HepG2 (cell line): ENCODE results near the gene GADL1. TPM values are rescaled to one million over a fixed set of nuclear protein-coding genes. Genes with fewer than 3 reads are reported as not detected.

ENCODE experiments used
- ATAC-seq: fragments of 200-7000 bp; cut with Tn5 transposase; 3 replicates; pipeline ENCODE4 v1.9.1; 2020; ENCODE audit warnings: mild to moderate bottlenecking, moderate library complexity
- BruUV-seq: library from RNA; stranded (reverse); fragments of 400-500 nt; replicated peaks from 2 replicates; lab custom pipeline; 2021; lab: Mats Ljungman, UMichigan
- CTCF ChIA-PET: fragments of 300-600 bp; formaldehyde crosslinking; extraction: SDS; loops from one replicate; lab custom pipeline; 2021; ENCODE audit warnings: low total read pairs, inconsistent platforms, low intra/inter-chr PET ratio; lab: Yijun Ruan, JAX
- POLR2A ChIA-PET: fragments of 350-600 bp; sonication (Branson Sonifier 250); formaldehyde crosslinking; loops from one replicate; lab custom pipeline; 2020; ENCODE audit warnings: antibody characterized with exemption, inconsistent platforms; lab: Yijun Ruan, JAX
- DNase-seq: peaks from one replicate; pipeline ENCODE4 v3.0.0-alpha.2; 2015; ENCODE audit warnings: low spot score
- FAIRE-seq: peaks from 3 replicates; lab custom pipeline; 2011; peaks lifted over from hg19 to GRCh38; lab: Jason Lieb, UNC
- H2AFZ ChIP-seq: one replicate; pipeline ENCODE4 v1.6.1; 2011; ENCODE audit warnings: low read length, inconsistent platforms
- H3K27ac ChIP-seq: fragments of 300-600 bp; 3 replicates; pipeline ENCODE4 v1.8.0; 2011; ENCODE audit warnings: mixed run types, mild to moderate bottlenecking, mixed read lengths, low read length, inconsistent platforms; ENCODE audit not compliant: insufficient read depth; ENCODE audit errors: extremely low read length
- H3K27me3 ChIP-seq, 2 experiments: fragments of 200-600 bp in 1 of 2; 2 replicates in 1 of 2; 3 replicates in 1 of 2; pipeline versions ENCODE4 v1.6.0 to v1.8.0; 2011; ENCODE audit warnings: low read length in 2 of 2, mild to moderate bottlenecking in 2 of 2, moderate library complexity in 2 of 2, inconsistent platforms in 1 of 2; ENCODE audit not compliant: insufficient read depth in 2 of 2, control insufficient read depth in 1 of 2
- H3K36me3 ChIP-seq, 2 experiments: fragments of 200-600 bp in 1 of 2; replicated peaks in 1 of 2; 2 replicates in 1 of 2; 3 replicates in 1 of 2; pipeline versions ENCODE4 v1.5.1 to v1.8.0; 2011; ENCODE audit warnings: low read length in 2 of 2, inconsistent platforms in 1 of 2; ENCODE audit not compliant: insufficient read depth in 2 of 2, control insufficient read depth in 1 of 2
- H3K4me1 ChIP-seq: 2 replicates; pipeline ENCODE4 v1.5.1; 2012; ENCODE audit warnings: low read length, inconsistent platforms; ENCODE audit not compliant: insufficient read depth
- H3K4me2 ChIP-seq: 2 replicates; pipeline ENCODE4 v1.6.0; 2011; ENCODE audit warnings: low read depth, low read length, inconsistent platforms
- H3K4me3 ChIP-seq, 3 experiments: fragments of 200-600 bp in 1 of 3; sonication (generic), shearing (Covaris generic) in 1 of 3; replicated peaks in 1 of 3; 2 replicates each; pipeline ENCODE4 v1.5.1; 2011 to 2016; ENCODE audit warnings: low read length in 3 of 3, inconsistent platforms in 2 of 3, low read depth in 2 of 3, mild to moderate bottlenecking in 2 of 3, control low read depth in 1 of 3, mixed read lengths in 1 of 3; ENCODE audit not compliant: insufficient read depth in 1 of 3
- H3K79me2 ChIP-seq: one replicate; pipeline ENCODE4 v1.6.1; 2011; ENCODE audit warnings: low read length, inconsistent platforms; ENCODE audit not compliant: insufficient read depth
- H3K9ac ChIP-seq: 2 replicates; pipeline ENCODE4 v1.6.0; 2011; ENCODE audit warnings: mild to moderate bottlenecking, low read depth, low read length, inconsistent platforms; ENCODE audit not compliant: insufficient read depth
- H3K9me3 ChIP-seq: 2 replicates; pipeline ENCODE4 v1.5.1; 2012; ENCODE audit warnings: mild to moderate bottlenecking, low read length
- H4K20me1 ChIP-seq: 2 replicates; pipeline ENCODE4 v1.6.0; 2011; ENCODE audit warnings: inconsistent platforms, mild to moderate bottlenecking, low read length, moderate library complexity; ENCODE audit not compliant: insufficient read depth
- KMT2B ChIP-seq: IDR thresholded peaks from 2 replicates; pipeline ENCODE4 v1.6.1; 2016; ENCODE audit warnings: missing genetic modification reagents, missing compliant biosample characterization
- NFKB2 ChIP-seq: sonication (generic); formaldehyde crosslinking; IDR thresholded peaks from 2 replicates; pipeline ENCODE4 v1.4.0; 2020; ENCODE audit warnings: missing genetic modification reagents, borderline replicate concordance
- PLRG1 ChIP-seq: fragments of 450-650 bp; conservative IDR thresholded peaks from 2 replicates; pipeline ENCODE4 v1.6.1; 2016
- TSC22D2 ChIP-seq: sonication (generic); formaldehyde crosslinking; IDR thresholded peaks from 2 replicates; pipeline ENCODE4 v1.5.1; 2020; ENCODE audit warnings: missing genetic modification reagents, mild to moderate bottlenecking, borderline replicate concordance
- WIZ ChIP-seq: sonication (generic); formaldehyde crosslinking; IDR thresholded peaks from 2 replicates; pipeline ENCODE4 v1.5.1; 2020; ENCODE audit warnings: mild to moderate bottlenecking, missing genetic modification reagents
- ZNF598 ChIP-seq: sonication (generic); formaldehyde crosslinking; IDR thresholded peaks from 2 replicates; pipeline ENCODE4 v1.5.1; 2020; ENCODE audit warnings: mild to moderate bottlenecking, missing genetic modification reagents, borderline replicate concordance
- ZNF670 ChIP-seq: sonication (generic); formaldehyde crosslinking; IDR thresholded peaks from 2 replicates; pipeline ENCODE4 v1.8.0; 2022; ENCODE audit warnings: mild to moderate bottlenecking, missing genetic modification reagents, borderline replicate concordance
- ZNF749 ChIP-seq: sonication (generic); formaldehyde crosslinking; IDR thresholded peaks from 2 replicates; pipeline ENCODE4 v1.8.0; 2022; ENCODE audit warnings: mild to moderate bottlenecking, missing genetic modification reagents, moderate library complexity, borderline replicate concordance
- WGBS: methylation state at CpG from one replicate; pipeline ENCODE4 v1.1.6; 2017; ENCODE audit warnings: low lambda C conversion rate; 5-methylcytosine and 5-hydroxymethylcytosine counted together
- in situ Hi-C: cut with HindIII; loops from 2 replicates; pipeline ENCODE4 v1.10.0; 2017; ENCODE audit warnings: low pct_unique_long_range_greater_than_20kb; ENCODE audit not compliant: extremely low pct_ligation_motif_present
- intact Hi-C: fragments of 100-400 bp; cut with micrococcal nuclease; formaldehyde crosslinking; loops from one replicate; pipeline ENCODE4 v1.10.0; 2022; ENCODE audit not compliant: unreplicated experiment
- polyA plus RNA-seq, 8 experiments: library from polyadenylated mRNA; depleted of rRNA in 3 of 8; stranded (reverse) in 7 of 8; unstranded in 1 of 8; fragments of >200 nt; fragmentation: Illumina TruSeq in 4 of 8; extraction: Trizol in 4 of 8; gene quantifications; 2 replicates each; pipeline versions ENCODE4 v1.2.1 to v1.2.3, GENCODE V29; 2011 to 2016; ENCODE audit warnings: low read depth in 4 of 8, missing spikeins in 1 of 8, mixed read lengths in 1 of 8; ENCODE audit not compliant: insufficient read depth in 1 of 8
- total RNA-seq, 5 experiments: library from RNA; depleted of rRNA; stranded (reverse); fragments of >200 nt; fragmentation: Illumina TruSeq; extraction: Trizol; gene quantifications; 2 replicates each; pipeline ENCODE4 v1.2.3, GENCODE V29; 2016; ENCODE audit warnings: low read depth in 1 of 5
- TF ChIP-seq, protein P1 (sequence below): sonication (generic); formaldehyde crosslinking; IDR thresholded peaks from 2 replicates; pipeline ENCODE4 v1.4.0; 2020; ENCODE audit warnings: missing genetic modification reagents
- TF ChIP-seq, protein P2 (sequence below): IDR thresholded peaks from 2 replicates; pipeline ENCODE4 v1.6.1; 2016; ENCODE audit warnings: mild to moderate bottlenecking, missing biosample characterization, missing genetic modification reagents

GADL1 gene
- total and polyA plus RNA-seq, 2 of the 13 experiments (the other 11 are each of a cell fraction or from before 2014, with no cell fraction given), result not detected

DNA sequence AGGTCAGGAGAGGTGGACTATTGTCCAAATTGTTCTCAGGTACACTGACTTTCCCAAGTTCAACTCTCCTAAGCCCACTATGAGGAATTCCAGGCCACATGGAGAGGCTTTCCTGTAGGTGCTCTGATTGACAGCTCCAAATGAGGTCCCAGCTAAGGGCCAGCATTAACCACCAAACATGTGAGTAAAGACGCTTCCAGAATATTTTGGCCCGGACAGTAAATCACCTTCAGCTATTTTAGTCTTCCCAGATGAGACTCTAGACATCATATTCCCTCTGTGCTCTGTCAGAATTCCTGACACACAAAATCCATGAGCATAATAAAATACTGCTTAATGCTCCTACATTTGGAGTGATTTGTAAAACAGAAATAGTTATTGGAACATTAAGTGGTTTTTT lies 152.6 kb downstream of the GADL1 start:
- BruUV-seq, result no TSS peak
- DNase-seq, result no peak

More for the DNA sequence above, 152.6 kb downstream of the GADL1 start:
- Histone ChIP-seq H3K4me3 (no peak overlapping the region), H3K79me2 (no peaks in the 10 kb centered on the region), H3K9ac (no peak overlapping the region), H3K4me1 (no peaks in the 10 kb centered on the region), H3K27ac (no peak overlapping the region), H3K4me2 (no peak overlapping the region), H2AFZ (no peak overlapping the region), H3K9me3 (no peaks in the 10 kb centered on the region), H3K27me3 (peaks cover 0 to 3% of the 10 kb centered on the region in 2 experiments; a peak in 1 of 5 replicates), H4K20me1 (no peaks in the 10 kb centered on the region), H3K36me3 (no peaks in the 10 kb centered on the region)
- ATAC-seq (no peak), FAIRE-seq (no peak)
- ChIA-PET CTCF (no interaction called here), POLR2A (no interaction called here)
- TF ChIP-seq, protein P1, sequence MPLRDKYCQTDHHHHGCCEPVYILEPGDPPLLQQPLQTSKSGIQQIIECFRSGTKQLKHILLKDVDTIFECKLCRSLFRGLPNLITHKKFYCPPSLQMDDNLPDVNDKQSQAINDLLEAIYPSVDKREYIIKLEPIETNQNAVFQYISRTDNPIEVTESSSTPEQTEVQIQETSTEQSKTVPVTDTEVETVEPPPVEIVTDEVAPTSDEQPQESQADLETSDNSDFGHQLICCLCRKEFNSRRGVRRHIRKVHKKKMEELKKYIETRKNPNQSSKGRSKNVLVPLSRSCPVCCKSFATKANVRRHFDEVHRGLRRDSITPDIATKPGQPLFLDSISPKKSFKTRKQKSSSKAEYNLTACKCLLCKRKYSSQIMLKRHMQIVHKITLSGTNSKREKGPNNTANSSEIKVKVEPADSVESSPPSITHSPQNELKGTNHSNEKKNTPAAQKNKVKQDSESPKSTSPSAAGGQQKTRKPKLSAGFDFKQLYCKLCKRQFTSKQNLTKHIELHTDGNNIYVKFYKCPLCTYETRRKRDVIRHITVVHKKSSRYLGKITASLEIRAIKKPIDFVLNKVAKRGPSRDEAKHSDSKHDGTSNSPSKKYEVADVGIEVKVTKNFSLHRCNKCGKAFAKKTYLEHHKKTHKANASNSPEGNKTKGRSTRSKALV (CRISPR knock-in tag), result no peak
- no peak for TF ChIP-seq ZNF670 (CRISPR knock-in tag)
- no peak for TF ChIP-seq KMT2B (CRISPR knock-in tag)
- TF ChIP-seq WIZ (CRISPR knock-in tag), result no peak
- TF ChIP-seq PLRG1, result no peak
- TF ChIP-seq NFKB2 (CRISPR knock-in tag), result no peak
- no peak for TF ChIP-seq TSC22D2 (CRISPR knock-in tag)
- TF ChIP-seq ZNF749 (CRISPR knock-in tag), result no peak
- TF ChIP-seq, protein P2, sequence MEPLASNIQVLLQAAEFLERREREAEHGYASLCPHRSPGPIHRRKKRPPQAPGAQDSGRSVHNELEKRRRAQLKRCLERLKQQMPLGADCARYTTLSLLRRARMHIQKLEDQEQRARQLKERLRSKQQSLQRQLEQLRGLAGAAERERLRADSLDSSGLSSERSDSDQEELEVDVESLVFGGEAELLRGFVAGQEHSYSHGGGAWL (CRISPR knock-in tag), result no peak
- no peak for TF ChIP-seq ZNF598 (CRISPR knock-in tag)
- intact Hi-C loops, result no loop called here
- in situ Hi-C loops, result no loop called here
- 64% methylated on average over 2 of the region's 2 CpGs for WGBS
